ENCODE data around the gene SFR1.

DNA sequence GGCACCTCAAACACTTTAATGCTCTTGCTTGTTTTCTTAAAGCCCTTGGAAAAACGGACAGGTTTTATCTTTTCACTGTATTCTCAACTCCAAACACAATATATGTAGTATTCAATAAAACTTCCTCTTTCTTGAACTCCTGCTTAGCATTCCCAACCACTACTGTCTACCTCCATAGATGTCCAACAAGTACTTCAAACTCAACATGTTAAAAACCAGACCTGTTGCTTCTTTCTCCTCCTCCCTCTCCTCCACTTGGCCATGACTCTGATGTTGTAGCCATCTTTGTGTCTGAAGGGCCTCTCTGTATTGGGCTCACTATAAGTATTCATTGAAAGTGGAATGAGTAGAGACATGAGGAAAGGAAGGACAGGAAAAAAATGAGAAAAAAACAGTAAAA lies 20.1 kb upstream of the SFR1 start:
- TF ChIP-seq, protein P1, sequence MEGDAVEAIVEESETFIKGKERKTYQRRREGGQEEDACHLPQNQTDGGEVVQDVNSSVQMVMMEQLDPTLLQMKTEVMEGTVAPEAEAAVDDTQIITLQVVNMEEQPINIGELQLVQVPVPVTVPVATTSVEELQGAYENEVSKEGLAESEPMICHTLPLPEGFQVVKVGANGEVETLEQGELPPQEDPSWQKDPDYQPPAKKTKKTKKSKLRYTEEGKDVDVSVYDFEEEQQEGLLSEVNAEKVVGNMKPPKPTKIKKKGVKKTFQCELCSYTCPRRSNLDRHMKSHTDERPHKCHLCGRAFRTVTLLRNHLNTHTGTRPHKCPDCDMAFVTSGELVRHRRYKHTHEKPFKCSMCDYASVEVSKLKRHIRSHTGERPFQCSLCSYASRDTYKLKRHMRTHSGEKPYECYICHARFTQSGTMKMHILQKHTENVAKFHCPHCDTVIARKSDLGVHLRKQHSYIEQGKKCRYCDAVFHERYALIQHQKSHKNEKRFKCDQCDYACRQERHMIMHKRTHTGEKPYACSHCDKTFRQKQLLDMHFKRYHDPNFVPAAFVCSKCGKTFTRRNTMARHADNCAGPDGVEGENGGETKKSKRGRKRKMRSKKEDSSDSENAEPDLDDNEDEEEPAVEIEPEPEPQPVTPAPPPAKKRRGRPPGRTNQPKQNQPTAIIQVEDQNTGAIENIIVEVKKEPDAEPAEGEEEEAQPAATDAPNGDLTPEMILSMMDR (conservative IDR thresholded peaks at IDR 0.05; ENCODE audit: low read depth, low read length) = no peak
- TF ChIP-seq EZH2 (IDR thresholded peaks at IDR 0.05; ENCODE audit: low read length, unreplicated experiment) (no peak), EZH2phosphoT487 (IDR thresholded peaks at IDR 0.05; ENCODE audit: borderline replicate concordance, low read length) (no peak)
